ENCODE measurements around the gene APOL4.
"Not testable (repeated sequence)": the region's sequence is repeated elsewhere in the genome, so short reads cannot be mapped to it uniquely, and the experiment has no call there.

The APOL4 gene

GRCh38 chr22:36201630-36202319 lies at the start of gene APOL4:
APOL4 (minus strand) TSS chr22:36201809; CDS start chr22:36201734, 75 bp downstream.
- TF ChIP-seq CTCF (IDR thresholded peaks at IDR 0.05) = no peak
- H3K4me3 ChIP-seq = no peak within 1 kb of the TSS
- no peak for DNase-seq (ENCODE audit: low spot score)
- no peak within 1 kb of the TSS for H3K27ac ChIP-seq

- DNase-seq (ENCODE audit: low spot score); H3K4me3 ChIP-seq: not testable (repeated sequence)
- H3K27ac ChIP-seq = peak overlapping the region in 1 of 2 donors; percentile 16
These were observed 48.8 kb upstream of the APOL4 start for GRCh38 chr22:36250292-36250960.

- DNase-seq (ENCODE audit: low spot score) = no peak
- Histone ChIP-seq H3K4me3 (no peak overlapping the region), H3K27ac (peak overlapping the region in 1 of 2 donors; percentile 68)
- no peak for TF ChIP-seq CTCF (IDR thresholded peaks at IDR 0.05)
These were observed 47.6 kb upstream of the APOL4 start for GRCh38 chr22:36249160-36249559.

GRCh38 chr22:36247955-36248354 lies 46.3 kb upstream of the APOL4 start:
- no peak for TF ChIP-seq CTCF (IDR thresholded peaks at IDR 0.05)

GRCh38 chr22:36246718-36247117 lies 45.1 kb upstream of the APOL4 start:
- Histone ChIP-seq H3K4me3 (no peak overlapping the region), H3K27ac (no peak overlapping the region)
- no peak for DNase-seq (ENCODE audit: low spot score)
- no peak for TF ChIP-seq CTCF (IDR thresholded peaks at IDR 0.05)

More at GRCh38 chr22:36247955-36248354, 46.3 kb upstream of the APOL4 start:
- H3K4me3 ChIP-seq = no peak overlapping the region
- no peak overlapping the region for H3K27ac ChIP-seq
- peak; percentile 52 for DNase-seq (ENCODE audit: low spot score)

GRCh38 chr22:36245805-36246356 lies 44.3 kb upstream of the APOL4 start:
- no peak overlapping the region for H3K27ac ChIP-seq

More at GRCh38 chr22:36245805-36246356, 44.3 kb upstream of the APOL4 start:
- DNase-seq (ENCODE audit: low spot score) = no peak
- no peak for TF ChIP-seq CTCF (IDR thresholded peaks at IDR 0.05)
- no peak overlapping the region for H3K4me3 ChIP-seq

Data from coronary artery (tissue), 2 donors.